Activated CD4-positive, alpha-beta memory T cell treated with anti-CD3 and anti-CD28 coated beads, Interleukin-2, amount 10 ng/mL, durations not matched to agents 7 days and 5 days (primary cell): ENCODE results near the gene AKT1S1. TPM values are rescaled to one million over a fixed set of nuclear protein-coding genes. Genes with fewer than 3 reads are reported as not detected.
A peak's percentile ranks its signal among the peaks of the same experiment; 100 is the strongest.

Experiments used
- CTCF ChIA-PET: fragments of 350-600 bp; sonication (Branson Sonifier 250); formaldehyde crosslinking; loops from one replicate; lab custom pipeline; 2021; ENCODE audit warnings: antibody characterized with exemption, inconsistent platforms; lab: Charles Lee
- POLR2A ChIA-PET: fragments of 350-600 bp; sonication (Branson Sonifier 250); formaldehyde crosslinking; loops from one replicate; lab custom pipeline; 2021; ENCODE audit warnings: antibody characterized with exemption; lab: Charles Lee
- DNase-seq: peaks from one replicate; pipeline ENCODE4 v3.0.0-alpha.2; 2020
- H3K27ac Mint-ChIP-seq: one replicate; pipeline ENCODE4 v1.8.0; 2021; ENCODE audit warnings: mild to moderate bottlenecking, mixed read lengths
- H3K27me3 Mint-ChIP-seq: one replicate; pipeline ENCODE4 v1.8.0; 2021; ENCODE audit warnings: mixed read lengths
- H3K36me3 Mint-ChIP-seq: one replicate; pipeline ENCODE4 v1.8.0; 2021; ENCODE audit warnings: low read depth, mixed read lengths
- H3K4me1 Mint-ChIP-seq: one replicate; pipeline ENCODE4 v1.8.0; 2021; ENCODE audit warnings: mixed read lengths
- H3K4me3 Mint-ChIP-seq: one replicate; pipeline ENCODE4 v1.8.0; 2021; ENCODE audit warnings: mild to moderate bottlenecking, mixed read lengths
- H3K9me3 Mint-ChIP-seq: one replicate; pipeline ENCODE4 v1.8.0; 2021; ENCODE audit warnings: mixed read lengths
- total RNA-seq, 2 experiments: library from RNA; stranded (reverse); gene quantifications; one replicate each; pipeline ENCODE4 v1.2.3, GENCODE V29; 2021

The AKT1S1 gene
- total RNA-seq, 2 experiments from 2014 or later, result 20.2 to 23.0 TPM

GRCh38 chr19:49850487-49851342 lies 26.4 kb downstream of the AKT1S1 start, which contains the start of gene PTOV1:
TSS of gene PTOV1 (plus strand) at chr19:49851159.
- H3K27me3 Mint-ChIP-seq, result peaks cover 18% of the 10 kb centered on the region
- H3K4me3 Mint-ChIP-seq, result peak within 1 kb of the TSS; percentile 86
- ChIA-PET POLR2A (interaction anchor here (0.7 to 2.3 kb wide), 17 partner anchors 10 to 258 kb away, joined by 3 to 48 read pairs (median 5); partner anchors contain the start of genes AKT1S1, FUZ, MED25 and NUP62), CTCF (interaction anchor here (1.1 to 1.6 kb wide), 4 partner anchors 15 to 133 kb away, joined by 3 to 6 read pairs (median 4); partner anchors contain the start of gene PNKP)
- H3K27ac Mint-ChIP-seq, result peak within 1 kb of the TSS; percentile 95
- H3K4me1 Mint-ChIP-seq, result peaks cover 41% of the 10 kb centered on the region
- H3K36me3 Mint-ChIP-seq, result peaks cover 10% of the 10 kb centered on the region
- peak; percentile 90 for DNase-seq
- peaks cover 5% of the 10 kb centered on the region for H3K9me3 Mint-ChIP-seq

- peak overlapping the region; percentile 95 for H3K27ac Mint-ChIP-seq
- POLR2A ChIA-PET, result interaction anchor here (0.9 to 2.3 kb wide), 15 partner anchors 14 to 257 kb away, joined by 3 to 48 read pairs (median 5); partner anchors contain the start of genes AKT1S1, FUZ, MED25 and NUP62
- DNase-seq, result no peak
- peaks cover 5% of the 10 kb centered on the region for H3K9me3 Mint-ChIP-seq
- peaks cover 10% of the 10 kb centered on the region for H3K36me3 Mint-ChIP-seq
- peaks cover 18% of the 10 kb centered on the region for H3K27me3 Mint-ChIP-seq
- peak overlapping the region; percentile 86 for H3K4me3 Mint-ChIP-seq
- CTCF ChIA-PET, result interaction anchor here (1.1 to 1.6 kb wide), 4 partner anchors 15 to 133 kb away, joined by 3 to 6 read pairs (median 4); partner anchors contain the start of gene PNKP
- H3K4me1 Mint-ChIP-seq, result peaks cover 41% of the 10 kb centered on the region
These were observed 27.0 kb downstream of the AKT1S1 start for GRCh38 chr19:49850221-49850486.

GRCh38 chr19:49849433-49850220 lies 27.5 kb downstream of the AKT1S1 start:
- ChIA-PET CTCF (interaction anchor here (1.1 to 1.6 kb wide), 3 partner anchors 16 to 132 kb away, joined by 3 to 6 read pairs (median 5); no protein-coding TSS in a partner anchor), POLR2A (interaction anchor here (0.9 to 2.3 kb wide), 7 partner anchors 19 to 131 kb away, joined by 3 to 48 read pairs (median 10); partner anchors contain the start of genes AKT1S1, ATF5, FUZ and MED25)
- peaks cover 5% of the 10 kb centered on the region for H3K9me3 Mint-ChIP-seq
- DNase-seq, result no peak
- H3K4me1 Mint-ChIP-seq, result peaks cover 41% of the 10 kb centered on the region
- H3K27ac Mint-ChIP-seq, result peak overlapping the region; percentile 95
- peaks cover 10% of the 10 kb centered on the region for H3K36me3 Mint-ChIP-seq
- peaks cover 18% of the 10 kb centered on the region for H3K27me3 Mint-ChIP-seq
- H3K4me3 Mint-ChIP-seq, result peak overlapping the region; percentile 86

GRCh38 chr19:49848938-49849337 lies 28.2 kb downstream of the AKT1S1 start:
- Mint-ChIP-seq H3K27me3 (peaks cover 18% of the 10 kb centered on the region), H3K9me3 (peaks cover 5% of the 10 kb centered on the region), H3K4me1 (peaks cover 41% of the 10 kb centered on the region), H3K27ac (peak overlapping the region; percentile 37), H3K36me3 (peaks cover 10% of the 10 kb centered on the region), H3K4me3 (peak overlapping the region; percentile 54)
- ChIA-PET CTCF (interaction anchor here (0.9 to 1.6 kb wide), 3 partner anchors 16 to 168 kb away, joined by 3 to 4 read pairs (median 4); partner anchors contain the start of gene MED25), POLR2A (interaction anchor here (0.9 to 1.9 kb wide), 3 partner anchors 20 to 80 kb away, joined by 3 to 4 read pairs (median 3); partner anchors contain the start of genes AKT1S1, ATF5 and NUP62)
- DNase-seq, result no peak

GRCh38 chr19:49847731-49848696 lies 29.1 kb downstream of the AKT1S1 start:
- ChIA-PET CTCF (interaction anchor here (0.6 to 1.6 kb wide), 7 partner anchors 10 to 872 kb away, joined by 3 to 4 read pairs (median 3); partner anchors contain the start of genes FUZ and MED25), POLR2A (interaction anchor here (0.7 to 1.9 kb wide), 6 partner anchors 21 to 537 kb away, joined by 3 to 5 read pairs (median 3); partner anchors contain the start of genes AKT1S1, AP2A1, ATF5 and NUP62)
- Mint-ChIP-seq H3K27ac (peak overlapping the region; percentile 1), H3K4me3 (no peak overlapping the region), H3K36me3 (peaks cover 10% of the 10 kb centered on the region), H3K9me3 (peaks cover 5% of the 10 kb centered on the region), H3K4me1 (peaks cover 38% of the 10 kb centered on the region), H3K27me3 (peaks cover 18% of the 10 kb centered on the region)
- DNase-seq, result peak; percentile 38

- CTCF ChIA-PET, result no interaction called here
- peaks cover 9% of the 10 kb centered on the region for H3K27me3 Mint-ChIP-seq
- peaks cover 25% of the 10 kb centered on the region for H3K4me1 Mint-ChIP-seq
- peaks cover 5% of the 10 kb centered on the region for H3K9me3 Mint-ChIP-seq
- POLR2A ChIA-PET, result no interaction called here
- H3K36me3 Mint-ChIP-seq, result peaks cover 10% of the 10 kb centered on the region
- H3K27ac Mint-ChIP-seq, result no peak overlapping the region
- no peak overlapping the region for H3K4me3 Mint-ChIP-seq
- DNase-seq, result no peak
These were observed 30.7 kb downstream of the AKT1S1 start for GRCh38 chr19:49846408-49846807.

GRCh38 chr19:49845414-49845813 lies 31.7 kb downstream of the AKT1S1 start:
- Mint-ChIP-seq H3K27ac (no peak overlapping the region), H3K36me3 (peaks cover 14% of the 10 kb centered on the region), H3K9me3 (peaks cover 5% of the 10 kb centered on the region), H3K4me3 (no peak overlapping the region), H3K4me1 (peaks cover 25% of the 10 kb centered on the region), H3K27me3 (peaks cover 9% of the 10 kb centered on the region)
- CTCF ChIA-PET, result no interaction called here
- POLR2A ChIA-PET, result interaction anchor here (0.8 kb wide), 1 partner anchor 32 kb away, joined by 4 read pairs; the partner anchor contains the start of gene FUZ
- DNase-seq, result no peak

- H3K4me3 Mint-ChIP-seq, result no peak overlapping the region
- CTCF ChIA-PET, result no interaction called here
These were observed 32.7 kb downstream of the AKT1S1 start for GRCh38 chr19:49844138-49845095.

GRCh38 chr19:49843265-49843664 lies 33.9 kb downstream of the AKT1S1 start:
- DNase-seq, result no peak
- no peak overlapping the region for H3K27ac Mint-ChIP-seq
- peaks cover 19% of the 10 kb centered on the region for H3K36me3 Mint-ChIP-seq
- no peak overlapping the region for H3K4me3 Mint-ChIP-seq
- no peaks in the 10 kb centered on the region for H3K9me3 Mint-ChIP-seq
- ChIA-PET CTCF (no interaction called here), POLR2A (interaction anchor here (0.6 to 0.7 kb wide), 2 partner anchors 10 to 32 kb away, joined by 3 read pairs; no protein-coding TSS in a partner anchor)
- H3K27me3 Mint-ChIP-seq, result peaks cover 7% of the 10 kb centered on the region
- peaks cover 11% of the 10 kb centered on the region for H3K4me1 Mint-ChIP-seq

More at GRCh38 chr19:49844138-49845095, 32.7 kb downstream of the AKT1S1 start:
- peaks cover 12% of the 10 kb centered on the region for H3K36me3 Mint-ChIP-seq
- H3K27ac Mint-ChIP-seq, result no peak overlapping the region
- H3K4me1 Mint-ChIP-seq, result peaks cover 17% of the 10 kb centered on the region
- POLR2A ChIA-PET, result interaction anchor here (0.7 to 0.8 kb wide), 2 partner anchors 11 to 31 kb away, joined by 3 to 4 read pairs; partner anchors contain the start of gene FUZ
- peaks cover 9% of the 10 kb centered on the region for H3K27me3 Mint-ChIP-seq
- H3K9me3 Mint-ChIP-seq, result peaks cover 2% of the 10 kb centered on the region
- no peak for DNase-seq

- Mint-ChIP-seq H3K36me3 (peaks cover 31% of the 10 kb centered on the region), H3K9me3 (no peaks in the 10 kb centered on the region), H3K27ac (no peak overlapping the region), H3K4me3 (no peak overlapping the region), H3K4me1 (peaks cover 13% of the 10 kb centered on the region), H3K27me3 (no peaks in the 10 kb centered on the region)
- ChIA-PET CTCF (no interaction called here), POLR2A (no interaction called here)
- DNase-seq, result no peak
These were observed 36.4 kb downstream of the AKT1S1 start for GRCh38 chr19:49840736-49841249.
